ENCODE measurements around the gene EAPP.

The EAPP gene

DNA sequence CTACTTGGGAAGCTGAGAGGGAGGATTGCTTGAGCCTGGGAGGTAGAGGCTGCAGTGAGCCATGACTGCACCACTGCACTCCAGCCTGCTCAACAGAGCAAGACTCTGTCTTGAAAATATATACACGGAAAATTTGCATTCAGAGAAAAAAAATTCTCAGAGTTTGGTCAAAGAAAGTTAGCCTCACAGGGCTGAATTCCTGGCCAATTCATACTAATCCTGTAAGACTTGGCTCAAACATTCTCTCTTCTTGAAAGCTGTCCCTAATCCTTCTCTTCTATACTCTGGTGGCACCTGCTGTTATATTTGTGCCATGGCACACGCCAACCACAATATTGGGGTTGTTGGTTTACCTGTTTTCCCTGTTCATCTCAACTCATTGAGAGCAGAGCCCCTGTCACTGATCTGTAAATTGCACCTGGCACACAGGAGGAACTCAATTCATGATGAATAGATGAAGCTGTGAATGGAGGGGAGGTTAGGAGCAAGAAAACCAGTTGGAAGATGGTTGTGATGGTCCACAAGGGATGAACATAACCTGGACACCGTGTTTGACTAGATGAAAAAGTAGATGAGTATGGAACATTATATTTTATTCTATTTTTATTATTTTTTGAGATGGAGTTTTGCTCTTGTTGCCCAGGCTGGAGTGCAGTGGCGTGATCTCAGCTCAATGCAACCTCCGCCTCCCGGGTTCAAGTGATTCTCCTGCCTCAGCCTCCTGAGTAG is 40.7 kb downstream of the EAPP start:
- H3K36me3 Mint-ChIP-seq (ENCODE audit: low read depth), result no peaks in the 10 kb centered on the region
- H3K4me3 Mint-ChIP-seq, result no peak overlapping the region

DNA sequence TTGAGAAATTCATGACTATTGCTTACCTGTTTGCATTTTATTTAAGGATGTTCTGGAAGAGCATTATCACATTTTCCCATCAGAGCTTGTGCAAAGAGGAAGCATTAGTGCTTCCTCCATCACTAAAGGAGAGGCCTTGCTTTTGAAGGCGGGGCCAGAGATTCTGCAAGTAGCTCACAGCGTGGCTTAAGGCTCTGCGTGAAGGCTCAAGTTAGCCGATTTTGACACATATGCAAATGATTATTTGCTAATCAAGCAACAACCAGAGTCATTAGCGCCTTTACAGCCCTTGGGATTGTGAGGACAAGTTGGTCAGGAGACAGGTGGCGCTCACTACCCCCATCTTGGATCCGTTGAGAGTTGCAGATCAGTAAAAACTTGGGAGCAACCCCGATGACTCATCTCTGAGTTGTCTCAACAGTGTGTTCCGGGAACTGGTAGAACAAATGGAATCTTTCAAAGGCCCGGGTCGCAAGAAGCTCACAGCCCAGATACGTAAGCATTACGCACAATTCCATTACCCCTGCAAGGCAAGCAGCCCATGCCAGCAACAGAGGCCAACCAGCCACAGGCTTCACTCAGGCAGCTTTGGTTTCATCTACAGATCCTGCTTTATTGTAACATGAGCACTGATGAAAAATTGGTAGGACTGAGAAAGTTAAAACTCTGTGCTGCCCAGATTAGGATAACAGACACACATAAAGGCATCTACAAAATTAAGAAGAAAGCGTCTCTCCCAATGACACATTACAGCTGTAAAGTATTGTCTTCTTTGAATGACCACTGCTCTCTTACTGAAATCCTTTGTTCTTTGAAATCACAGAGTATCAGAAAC is 42.6 kb downstream of the EAPP start:
- Mint-ChIP-seq H3K4me1 (peaks cover 15% of the 10 kb centered on the region), H3K27ac (peak overlapping the region; percentile 83), H3K4me3 (peak overlapping the region; percentile 25), H3K9me3 (no peaks in the 10 kb centered on the region), H3K36me3 (ENCODE audit: low read depth) (no peaks in the 10 kb centered on the region), H3K27me3 (ENCODE audit: low read depth, poor library complexity) (peaks cover 3% of the 10 kb centered on the region)
- DNase-seq, result peak; percentile 2
- TF ChIP-seq CTCF (IDR thresholded peaks at IDR 0.05), result no peak

More for the DNA sequence above, 40.7 kb downstream of the EAPP start:
- no peak for DNase-seq
- no peak for TF ChIP-seq CTCF (IDR thresholded peaks at IDR 0.05)
- Mint-ChIP-seq H3K9me3 (no peaks in the 10 kb centered on the region), H3K27me3 (ENCODE audit: low read depth, poor library complexity) (peaks cover 3% of the 10 kb centered on the region), H3K4me1 (peaks cover 22% of the 10 kb centered on the region), H3K27ac (no peak overlapping the region)

GRCh38 chr14:34496007-34496678 is 43.4 kb downstream of the EAPP start:
- Mint-ChIP-seq H3K36me3 (ENCODE audit: low read depth) (no peaks in the 10 kb centered on the region), H3K4me3 (no peak overlapping the region), H3K9me3 (no peaks in the 10 kb centered on the region), H3K27ac (no peak overlapping the region), H3K4me1 (peaks cover 15% of the 10 kb centered on the region), H3K27me3 (ENCODE audit: low read depth, poor library complexity) (peaks cover 5% of the 10 kb centered on the region)
- DNase-seq, result no peak
- TF ChIP-seq CTCF (IDR thresholded peaks at IDR 0.05), result no peak

DNA sequence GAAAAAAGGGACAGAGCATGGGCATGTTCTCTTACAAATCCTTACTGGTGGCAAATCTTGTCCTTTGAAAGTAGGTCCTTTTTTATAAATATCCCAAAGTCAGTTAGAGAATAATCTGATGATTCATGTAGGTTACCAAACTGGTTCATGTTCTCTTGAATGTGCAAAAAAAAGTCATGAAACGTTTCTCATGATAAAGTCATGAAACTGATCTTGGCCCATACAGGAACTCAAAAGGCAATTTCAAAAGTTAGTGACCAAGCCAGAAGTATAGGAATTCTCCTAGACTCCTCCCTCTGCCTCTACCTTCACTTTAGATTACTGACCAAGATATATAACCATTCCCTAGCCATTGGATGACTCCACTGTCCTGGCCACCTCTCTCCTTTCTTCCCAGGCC is 50.2 kb downstream of the EAPP start:
- Mint-ChIP-seq H3K4me1 (no peaks in the 10 kb centered on the region), H3K36me3 (ENCODE audit: low read depth) (no peaks in the 10 kb centered on the region), H3K4me3 (no peak overlapping the region), H3K9me3 (no peaks in the 10 kb centered on the region), H3K27me3 (ENCODE audit: low read depth, poor library complexity) (peaks cover 5% of the 10 kb centered on the region), H3K27ac (no peak overlapping the region)
- no peak for DNase-seq
- TF ChIP-seq CTCF (IDR thresholded peaks at IDR 0.05), result no peak

DNA sequence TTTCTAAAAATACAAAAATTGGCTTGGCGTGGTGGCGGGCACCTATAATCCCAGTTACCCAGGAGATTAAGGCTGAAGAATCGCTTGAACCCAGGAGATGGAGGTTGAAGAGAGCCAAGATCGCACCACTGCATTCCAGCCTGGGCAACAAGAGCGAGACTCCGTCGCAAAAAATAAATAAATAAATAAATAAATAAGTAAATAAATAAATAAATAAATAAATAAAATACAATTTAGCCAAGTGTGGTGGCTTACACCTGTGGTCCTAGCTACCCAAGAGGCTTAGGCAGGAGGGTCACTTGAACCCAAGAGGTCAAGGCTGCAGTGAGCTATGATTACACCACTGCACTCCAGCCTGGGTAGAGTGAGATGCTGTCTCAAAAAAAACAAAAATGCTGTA is 51.0 kb downstream of the EAPP start:
- Mint-ChIP-seq H3K27ac (no peak overlapping the region), H3K4me3 (no peak overlapping the region), H3K4me1 (no peaks in the 10 kb centered on the region), H3K27me3 (ENCODE audit: low read depth, poor library complexity) (peaks cover 5% of the 10 kb centered on the region), H3K36me3 (ENCODE audit: low read depth) (no peaks in the 10 kb centered on the region), H3K9me3 (no peaks in the 10 kb centered on the region)
- TF ChIP-seq CTCF (IDR thresholded peaks at IDR 0.05), result no peak
- no peak for DNase-seq
